ENCODE data around the gene EIF5A.

EIF5A gene

DNA sequence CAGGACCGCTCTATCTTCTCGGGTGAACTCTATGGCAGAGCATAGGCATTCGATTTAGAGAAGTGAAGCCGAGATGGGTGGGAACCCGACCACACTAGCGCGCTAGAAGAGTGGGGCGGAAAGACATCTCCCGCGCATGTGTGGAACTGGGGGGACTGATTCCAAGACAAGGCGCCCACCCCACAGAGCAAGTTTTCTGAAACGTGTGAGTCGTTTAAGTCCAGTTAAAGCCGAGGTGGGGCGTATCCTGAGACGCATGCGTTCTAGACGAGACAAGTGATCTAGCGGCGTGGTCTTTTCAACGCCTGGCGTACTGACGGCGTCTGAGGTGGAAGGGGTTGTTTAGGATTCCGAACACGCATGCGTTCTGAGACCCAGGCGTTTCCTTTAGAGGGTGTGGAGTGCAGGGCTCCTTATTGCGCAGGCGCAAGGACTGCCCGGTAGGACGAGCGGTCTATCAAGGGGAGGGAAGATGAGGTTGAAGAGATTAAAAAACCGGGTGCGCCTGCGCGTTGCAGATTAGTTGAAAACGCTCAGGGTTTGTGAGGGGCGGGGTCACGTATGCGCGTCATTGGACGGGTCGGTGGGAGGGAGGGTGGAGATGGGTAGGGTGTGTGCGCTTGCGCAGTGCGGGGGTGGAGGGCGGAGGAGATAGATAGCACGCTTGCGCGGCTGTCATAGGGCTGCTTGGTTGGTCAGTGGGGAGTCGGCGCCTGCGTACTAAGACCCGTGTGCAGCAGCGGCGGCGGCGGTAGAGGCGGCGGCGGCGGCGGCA, at the start of gene EIF5A:
Gene EIF5A, plus strand, starts transcription at position 718 of the 775 bp plus-strand sequence. CDS start 2,008 bp downstream, outside the sequence.
- peak; percentile 100 for DNase-seq (ENCODE audit: low spot score)

DNA sequence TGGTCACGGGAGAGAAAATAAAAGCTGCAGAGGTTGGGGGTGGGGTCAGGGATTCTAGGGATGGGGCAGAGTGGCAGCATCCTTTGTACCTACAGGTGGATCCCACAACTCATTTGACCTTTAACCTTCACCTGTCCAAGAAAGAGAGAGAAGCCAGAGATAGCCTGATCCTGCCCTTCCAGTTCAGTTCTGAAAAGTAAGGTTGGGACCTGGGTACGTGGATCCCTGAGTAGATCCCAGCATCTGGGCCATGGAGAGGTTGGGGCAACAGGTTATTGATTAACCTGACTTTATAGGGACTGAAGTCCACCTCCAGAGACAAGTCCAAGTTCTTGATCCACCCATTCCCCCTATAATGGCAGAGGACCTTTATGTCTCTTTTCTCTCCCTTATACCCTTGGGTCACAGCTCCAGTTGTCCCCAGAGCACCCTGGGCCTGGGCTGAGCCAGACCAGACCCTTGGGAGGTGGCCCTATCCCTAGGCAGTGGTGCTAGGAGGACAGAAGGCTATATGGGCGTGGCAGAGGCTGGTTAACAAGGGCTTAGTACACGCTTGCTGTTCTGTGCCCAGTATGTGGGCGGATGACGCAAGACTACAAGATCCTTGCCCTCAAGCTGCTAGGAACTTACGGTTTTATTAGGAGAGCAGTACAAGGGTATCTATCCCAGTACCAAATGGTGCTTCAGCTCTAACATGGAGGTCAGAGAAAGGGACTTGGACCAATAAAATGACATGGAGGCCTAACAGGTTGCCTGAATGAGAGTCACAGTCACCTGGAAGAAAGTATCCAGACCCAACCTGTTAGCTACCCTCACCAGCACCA, 48.5 kb upstream of the EIF5A start:
- DNase-seq (ENCODE audit: low spot score) = no peak

DNA sequence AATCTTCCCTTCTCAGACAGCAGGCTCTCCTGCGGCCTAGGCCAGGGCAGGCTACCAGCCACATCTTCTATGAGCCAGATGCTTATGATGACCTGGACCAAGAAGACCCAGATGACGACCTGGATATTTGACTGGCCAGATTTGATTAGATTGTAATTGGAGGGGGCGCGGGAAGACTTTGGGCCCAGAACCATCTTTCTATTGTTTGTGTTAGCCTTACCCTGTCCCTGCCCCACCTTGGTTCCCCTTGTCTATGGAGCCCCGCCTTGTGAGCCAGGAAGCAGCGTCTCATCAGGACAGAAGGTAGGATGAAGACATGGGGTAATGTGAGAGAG, 47.9 kb upstream of the EIF5A start:
- DNase-seq (ENCODE audit: low spot score) = no peak

DNA sequence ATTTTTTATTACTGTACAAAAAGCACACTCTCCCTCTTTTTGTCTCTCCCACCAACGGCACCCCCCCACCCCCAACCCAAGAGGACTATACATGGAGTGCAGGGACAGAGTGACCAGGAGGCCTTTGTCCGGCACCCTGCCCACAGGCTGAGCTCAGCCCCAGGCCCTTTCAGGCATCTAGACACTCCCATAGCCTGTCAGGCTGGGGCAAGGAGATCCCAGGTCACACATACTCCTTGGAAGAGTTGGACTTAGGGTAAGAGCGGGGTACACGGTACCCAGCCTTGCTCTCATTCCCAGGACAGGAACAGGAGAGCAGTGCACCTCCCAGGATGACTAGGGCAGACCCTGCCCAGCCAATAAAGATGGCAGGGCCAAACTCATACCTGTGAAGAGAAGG, 47.3 kb upstream of the EIF5A start:
- no peak for DNase-seq (ENCODE audit: low spot score)

DNA sequence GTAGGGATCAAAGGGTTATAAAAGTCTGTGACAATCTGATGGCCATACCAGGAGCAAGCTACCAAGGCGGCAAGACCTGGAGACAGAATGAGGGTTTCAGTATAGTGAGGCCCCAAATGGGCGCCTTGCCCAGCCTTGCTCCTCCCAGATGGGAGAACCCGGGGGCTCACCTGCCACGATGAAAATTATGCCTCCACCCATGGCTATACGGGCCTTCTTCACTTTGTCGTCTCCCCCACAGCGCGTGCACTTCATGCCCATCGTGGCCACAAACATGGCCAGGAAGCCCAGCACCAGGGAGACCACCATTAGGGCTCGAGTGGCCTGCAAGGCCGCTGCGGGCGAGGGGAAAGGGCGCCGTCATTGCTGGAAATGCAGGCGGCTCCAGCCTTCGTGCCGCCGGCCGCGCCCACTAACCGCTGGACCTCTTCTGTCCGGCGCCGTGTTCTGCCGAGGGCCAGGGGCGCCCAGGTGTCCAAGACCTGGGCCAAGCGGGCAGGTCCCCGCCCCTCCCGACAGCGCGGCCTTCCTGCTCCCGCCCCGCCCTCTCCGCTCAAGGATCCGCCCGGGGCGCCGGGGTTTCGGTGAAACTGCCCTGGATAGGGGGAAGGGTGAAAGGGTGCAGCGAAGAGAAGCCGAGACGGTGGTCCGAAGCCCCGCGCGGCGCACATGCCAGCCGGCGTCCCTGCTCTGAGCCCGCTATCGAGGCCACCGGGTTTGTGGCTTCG, 46.6 kb upstream of the EIF5A start:
- DNase-seq (ENCODE audit: low spot score) = no peak

DNA sequence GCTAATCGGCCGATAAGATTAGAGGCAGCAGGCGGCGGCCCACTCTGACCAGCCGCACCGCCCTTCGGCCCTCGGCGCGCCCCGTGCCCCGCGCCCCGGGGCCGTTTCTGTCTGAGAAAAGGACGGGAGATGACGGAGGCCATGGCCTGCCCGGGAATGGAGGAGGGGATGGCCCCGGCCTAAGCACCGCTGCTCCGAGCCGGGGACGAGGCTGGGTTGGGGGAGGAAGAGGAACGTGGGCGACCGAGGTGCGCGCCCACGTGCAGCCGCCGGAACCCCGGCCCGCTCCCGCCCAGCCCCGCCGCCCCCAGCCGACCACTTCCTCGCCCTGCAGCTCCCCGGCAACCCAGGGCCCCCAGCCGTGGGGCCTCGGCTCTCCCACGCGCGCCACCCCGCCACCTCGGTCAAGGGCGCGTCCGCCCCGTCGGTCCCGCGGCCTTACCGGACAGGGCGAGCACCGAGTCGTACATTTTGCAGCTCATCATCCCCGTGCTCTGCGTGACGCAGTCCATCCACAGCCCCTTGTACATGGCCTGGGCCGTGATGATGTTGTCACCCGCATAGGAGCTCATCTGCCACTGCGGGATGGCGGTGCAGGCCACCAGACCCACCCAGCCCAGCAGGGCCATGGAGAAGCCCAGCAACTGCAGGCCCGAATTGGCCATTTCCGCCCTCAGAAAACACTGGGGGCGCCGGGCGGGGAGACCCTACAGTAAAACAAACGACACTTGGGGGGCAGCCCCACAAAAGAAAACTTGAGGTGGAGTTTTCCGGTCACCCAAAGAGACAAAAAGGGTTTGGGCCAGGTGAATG, 45.8 kb upstream of the EIF5A start:
- DNase-seq (ENCODE audit: low spot score) = no peak

DNA sequence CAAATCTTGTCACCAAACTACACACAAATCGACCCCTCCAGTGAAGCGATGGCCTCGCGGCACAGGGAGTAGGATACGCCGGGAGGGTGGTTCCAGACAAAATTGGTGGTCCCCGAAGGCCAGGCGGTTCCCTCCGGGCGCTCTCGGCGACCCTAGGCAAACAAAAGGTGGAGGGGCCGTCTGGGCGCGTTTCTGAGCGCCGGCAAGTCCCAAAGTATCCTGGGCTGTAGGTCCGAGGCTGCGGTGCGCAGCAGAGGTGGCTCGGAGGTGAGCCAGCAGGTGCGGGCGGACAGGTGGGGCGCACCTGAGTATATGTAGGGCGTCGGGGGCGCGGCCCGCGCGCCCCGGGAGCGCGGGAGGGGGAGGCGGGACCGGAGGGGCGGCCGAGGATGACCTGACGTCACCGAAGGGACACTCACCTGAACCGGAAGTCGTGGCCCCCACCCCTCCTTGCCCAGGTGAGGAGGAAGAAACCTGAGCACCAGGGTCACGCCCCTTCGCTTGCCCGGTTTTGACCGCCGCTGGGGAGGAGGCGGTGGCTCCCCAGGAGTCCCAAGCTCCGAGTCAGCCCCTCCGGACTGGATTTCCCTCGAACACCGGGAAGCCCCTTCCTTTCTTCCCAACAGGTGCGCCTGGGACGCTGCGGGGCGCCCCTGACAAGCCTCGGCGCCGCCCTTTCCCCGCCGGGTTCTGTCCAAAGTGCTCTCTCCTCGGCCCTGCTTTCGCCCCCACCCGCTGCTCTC, 45.1 kb upstream of the EIF5A start, which contains the start of gene CLDN7:
Gene CLDN7, minus strand, starts transcription at position 287 of the 743 bp plus-strand sequence. CDS start 435 bp downstream, outside the sequence.
- DNase-seq (ENCODE audit: low spot score) = no peak

DNA sequence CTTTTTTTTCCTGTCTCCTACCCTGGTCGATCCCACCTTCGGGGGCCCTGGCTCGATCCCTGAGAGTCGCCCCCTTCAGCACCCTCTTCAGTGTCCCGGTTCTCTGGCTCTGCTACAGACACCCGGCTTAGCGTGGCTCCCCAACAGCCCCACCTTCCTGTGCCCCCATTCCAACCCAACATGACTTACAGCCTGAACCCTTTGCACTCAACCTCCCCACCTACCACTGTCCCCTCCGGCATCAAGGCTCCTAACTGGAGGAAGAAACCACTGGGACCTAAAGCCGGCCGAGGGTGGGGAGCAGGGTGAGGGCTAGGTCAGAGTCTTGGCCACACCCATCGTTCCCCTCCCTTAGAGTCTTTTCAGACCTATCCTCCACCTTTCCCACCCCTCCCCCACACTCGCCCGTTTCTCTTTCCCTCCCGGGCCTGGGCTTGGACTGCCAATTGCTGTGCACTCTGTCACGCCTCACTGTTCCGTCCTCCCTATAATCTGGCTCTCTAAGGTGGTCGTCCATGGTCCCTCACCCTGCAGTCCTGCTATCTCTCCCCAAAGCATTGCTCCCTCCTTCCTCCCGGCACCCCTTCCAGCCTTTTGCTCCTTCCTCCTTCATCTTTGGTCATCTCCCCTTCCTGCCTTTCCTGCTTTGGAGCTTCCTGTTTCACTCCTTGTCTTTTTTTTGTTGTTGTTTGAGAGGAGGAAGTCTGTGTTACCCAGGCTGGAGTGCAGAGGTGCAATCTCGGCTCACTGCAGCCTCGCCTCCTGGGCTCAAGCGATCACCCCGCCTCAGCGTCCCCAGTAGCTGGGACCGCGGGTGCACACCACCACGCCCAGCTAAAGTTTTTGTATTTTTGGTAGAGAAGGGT, 44.3 kb upstream of the EIF5A start:
- no peak for DNase-seq (ENCODE audit: low spot score)

DNA sequence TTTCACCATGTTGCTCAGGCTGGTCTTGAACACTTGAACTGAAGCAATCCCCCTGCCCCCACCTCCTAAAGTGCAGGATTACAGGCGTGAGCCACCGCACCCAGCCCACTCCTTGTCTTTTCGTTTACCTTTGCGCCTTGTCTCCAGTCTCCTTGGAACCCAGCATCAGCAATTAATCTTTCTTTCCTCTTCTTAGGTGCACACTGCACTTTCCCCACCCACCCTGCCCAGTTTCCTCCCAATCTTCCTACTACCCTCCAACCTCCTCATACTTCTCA, 43.7 kb upstream of the EIF5A start:
- no peak for DNase-seq (ENCODE audit: low spot score)

DNA sequence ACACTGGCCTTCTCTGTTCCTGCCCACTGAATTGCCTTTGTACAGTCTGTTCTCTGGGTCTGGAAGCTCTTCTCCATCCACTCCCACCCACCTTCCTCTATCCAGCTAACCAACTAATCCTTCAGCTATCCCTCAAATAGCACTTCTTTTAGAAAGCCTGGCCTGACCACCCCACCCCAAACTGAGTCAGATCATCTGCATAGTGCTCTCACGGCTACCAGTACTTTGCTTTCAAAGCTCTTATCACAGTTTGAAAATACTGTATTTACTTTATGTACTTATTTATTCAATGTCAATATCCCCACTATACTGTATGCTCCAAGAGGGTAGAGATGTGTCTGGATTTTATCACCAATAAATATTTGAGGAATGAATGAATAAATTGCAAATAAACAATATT, 40.6 kb upstream of the EIF5A start:
- DNase-seq (ENCODE audit: low spot score) = no peak

DNA sequence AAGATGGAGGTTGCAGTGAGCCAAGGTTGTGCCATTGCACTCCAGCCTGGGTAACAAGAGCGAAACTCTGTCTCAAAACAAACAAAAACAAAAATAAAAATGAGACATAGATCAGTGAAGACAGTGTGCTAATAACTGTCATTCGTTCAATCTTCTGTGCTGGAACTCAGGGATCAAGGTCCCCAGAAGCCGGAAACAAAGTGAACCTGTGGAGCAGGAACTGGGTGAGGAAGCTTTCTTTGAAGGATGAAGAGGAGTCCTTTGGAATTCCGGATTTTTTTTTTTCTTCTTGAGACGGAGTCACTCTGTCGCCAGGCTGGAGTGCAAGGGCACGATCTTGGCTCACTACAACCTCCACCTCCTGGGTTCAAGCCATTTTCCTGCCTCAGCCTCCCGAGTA, 28.0 kb upstream of the EIF5A start:
- no peak for DNase-seq (ENCODE audit: low spot score)

DNA sequence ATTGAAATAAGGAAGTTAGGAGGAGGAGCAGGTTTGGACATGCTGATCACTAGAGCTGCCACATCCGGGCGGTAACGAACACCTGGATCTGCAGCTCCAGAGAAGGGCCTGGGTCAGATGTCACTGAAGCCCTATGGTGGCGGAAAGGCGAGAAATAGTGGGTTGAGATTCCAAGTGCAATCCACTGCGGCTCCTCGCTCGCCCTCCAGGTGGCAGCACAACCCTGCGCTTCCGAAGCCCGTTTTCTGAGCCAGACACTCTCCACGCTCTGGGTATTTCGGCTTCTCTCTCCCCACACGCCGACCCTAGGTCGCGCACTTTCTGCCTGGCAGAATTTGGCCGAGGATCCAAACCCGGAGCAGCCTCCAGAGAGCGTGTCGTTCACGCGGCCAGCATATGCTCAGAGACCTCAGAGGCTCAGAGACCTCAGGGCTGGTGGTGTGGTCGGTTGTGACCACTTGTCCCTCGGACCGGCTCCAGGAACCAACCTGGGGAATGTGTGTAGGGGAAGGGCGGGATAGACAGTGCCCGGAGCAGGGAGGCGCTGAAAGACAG, 26.8 kb upstream of the EIF5A start:
- peak; percentile 78 for DNase-seq (ENCODE audit: low spot score)

DNA sequence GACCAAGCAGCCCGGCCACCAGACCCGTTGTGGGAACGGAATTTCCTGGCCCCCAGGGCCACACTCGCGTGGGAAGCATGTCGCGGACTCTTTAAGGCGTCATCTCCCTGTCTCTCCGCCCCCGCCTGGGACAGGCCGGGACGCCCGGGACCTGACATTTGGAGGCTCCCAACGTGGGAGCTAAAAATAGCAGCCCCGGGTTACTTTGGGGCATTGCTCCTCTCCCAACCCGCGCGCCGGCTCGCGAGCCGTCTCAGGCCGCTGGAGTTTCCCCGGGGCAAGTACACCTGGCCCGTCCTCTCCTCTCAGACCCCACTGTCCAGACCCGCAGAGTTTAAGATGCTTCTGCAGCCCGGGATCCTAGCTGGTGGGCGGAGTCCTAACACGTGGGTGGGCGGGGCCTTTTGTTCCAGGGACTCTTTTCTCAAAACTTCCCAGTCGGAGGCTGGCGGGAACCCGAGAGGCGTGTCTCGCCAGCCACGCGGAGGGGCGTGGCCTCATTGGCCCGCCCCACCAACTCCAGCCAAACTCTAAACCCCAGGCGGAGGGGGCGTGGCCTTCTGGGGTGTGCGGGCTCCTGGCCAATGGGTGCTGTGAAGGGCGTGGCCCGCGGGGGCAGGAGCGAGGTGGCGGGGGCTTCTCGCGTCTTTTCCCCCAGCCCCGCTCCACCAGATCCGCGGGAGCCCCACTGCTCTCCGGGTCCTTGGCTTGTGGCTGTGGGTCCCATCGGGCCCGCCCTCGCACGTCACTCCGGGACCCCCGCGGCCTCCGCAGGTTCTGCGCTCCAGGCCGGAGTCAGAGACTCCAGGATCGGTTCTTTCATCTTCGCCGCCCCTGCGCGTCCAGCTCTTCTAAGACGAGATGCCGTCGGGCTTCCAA, 26.1 kb upstream of the EIF5A start, which contains the start of gene SLC2A4:
Gene SLC2A4, plus strand, starts transcription at position 645 of the 879 bp plus-strand sequence. Its CDS starts 217 bp downstream, at position 862.
- DNase-seq (ENCODE audit: low spot score) = peak; percentile 83

DNA sequence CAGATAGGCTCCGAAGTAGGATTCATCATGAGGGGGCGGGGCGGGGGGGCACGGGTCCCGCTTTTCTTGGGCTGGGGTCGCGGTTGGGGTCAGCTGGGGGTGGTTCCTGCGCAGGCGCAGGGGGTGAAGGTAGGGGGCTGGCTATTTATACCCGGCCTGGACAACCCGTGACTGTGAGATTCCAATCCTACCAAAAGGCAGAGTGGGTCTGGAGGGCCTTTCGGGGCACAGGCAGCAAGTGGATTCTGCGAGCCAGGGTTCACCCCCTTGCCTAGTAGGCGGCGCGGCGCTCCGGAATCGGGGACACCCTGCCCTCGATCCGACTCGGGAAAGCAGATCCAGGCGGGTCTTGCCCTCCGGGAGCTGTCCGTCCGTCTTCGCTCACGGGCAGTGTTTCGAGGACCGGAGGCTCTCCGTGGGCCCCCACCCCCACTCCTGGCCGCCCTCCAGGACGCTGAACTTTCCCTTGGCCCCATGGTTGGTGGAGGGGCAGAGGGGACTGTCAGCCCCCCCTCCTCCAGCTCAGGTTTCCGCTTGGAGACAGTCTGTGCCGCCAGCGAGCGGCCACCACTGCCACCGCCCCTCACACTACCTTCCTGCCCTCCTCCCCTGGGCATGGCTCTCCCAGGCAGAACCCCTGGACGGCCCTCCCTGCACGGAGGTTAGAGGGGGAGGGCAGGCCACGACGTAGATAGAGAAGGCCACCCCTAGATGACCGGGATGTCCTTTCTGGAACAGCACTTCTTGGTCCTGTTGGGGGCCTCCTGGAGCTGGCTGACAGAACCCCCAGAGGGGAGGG, 25.3 kb upstream of the EIF5A start:
- no peak for DNase-seq (ENCODE audit: low spot score)

DNA sequence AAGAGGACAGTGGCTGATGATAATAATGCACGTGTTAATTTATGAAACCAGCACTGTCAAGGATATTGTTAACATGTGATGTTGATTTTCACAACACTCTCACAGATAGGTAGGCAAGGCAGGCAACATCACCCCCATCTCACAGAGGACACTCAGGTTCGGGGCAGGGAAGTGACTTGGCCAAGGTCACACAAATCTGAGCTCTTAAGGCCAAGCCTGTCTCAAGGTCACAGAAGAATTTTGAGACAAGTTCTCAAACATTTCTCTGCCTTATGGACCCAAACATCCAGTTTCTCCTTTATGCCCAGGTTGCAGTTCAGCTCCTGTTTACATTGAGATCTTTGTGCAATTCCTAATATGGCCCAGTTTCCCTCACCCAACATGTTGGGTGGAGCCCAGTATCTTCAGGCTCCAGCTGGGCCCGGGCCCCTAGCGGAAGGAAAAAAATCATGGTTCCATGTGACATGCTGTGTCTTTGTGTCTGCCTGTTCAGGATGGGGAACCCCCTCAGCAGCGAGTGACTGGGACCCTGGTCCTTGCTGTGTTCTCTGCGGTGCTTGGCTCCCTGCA, 24.6 kb upstream of the EIF5A start:
- DNase-seq (ENCODE audit: low spot score) = no peak

DNA sequence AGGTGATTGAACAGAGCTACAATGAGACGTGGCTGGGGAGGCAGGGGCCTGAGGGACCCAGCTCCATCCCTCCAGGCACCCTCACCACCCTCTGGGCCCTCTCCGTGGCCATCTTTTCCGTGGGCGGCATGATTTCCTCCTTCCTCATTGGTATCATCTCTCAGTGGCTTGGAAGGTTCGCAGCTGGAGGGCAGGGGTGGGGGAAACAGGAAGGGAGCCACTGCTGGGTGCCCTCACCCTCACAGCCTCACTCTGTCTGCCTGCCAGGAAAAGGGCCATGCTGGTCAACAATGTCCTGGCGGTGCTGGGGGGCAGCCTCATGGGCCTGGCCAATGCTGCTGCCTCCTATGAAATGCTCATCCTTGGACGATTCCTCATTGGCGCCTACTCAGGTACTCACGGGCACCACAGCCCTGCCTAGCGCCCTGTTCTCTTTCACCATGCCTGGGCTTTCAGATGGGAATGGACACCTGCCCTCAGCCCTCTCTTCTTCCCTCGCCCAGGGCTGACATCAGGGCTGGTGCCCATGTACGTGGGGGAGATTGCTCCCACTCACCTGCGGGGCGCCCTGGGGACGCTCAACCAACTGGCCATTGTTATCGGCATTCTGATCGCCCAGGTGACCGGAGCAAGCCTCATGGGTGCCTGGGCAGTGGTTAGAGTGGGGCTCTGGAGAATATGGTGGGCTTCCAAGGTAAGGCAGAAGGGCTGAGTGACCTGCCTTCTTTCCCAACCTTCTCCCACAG, 23.8 kb upstream of the EIF5A start:
- no peak for DNase-seq (ENCODE audit: low spot score)

DNA sequence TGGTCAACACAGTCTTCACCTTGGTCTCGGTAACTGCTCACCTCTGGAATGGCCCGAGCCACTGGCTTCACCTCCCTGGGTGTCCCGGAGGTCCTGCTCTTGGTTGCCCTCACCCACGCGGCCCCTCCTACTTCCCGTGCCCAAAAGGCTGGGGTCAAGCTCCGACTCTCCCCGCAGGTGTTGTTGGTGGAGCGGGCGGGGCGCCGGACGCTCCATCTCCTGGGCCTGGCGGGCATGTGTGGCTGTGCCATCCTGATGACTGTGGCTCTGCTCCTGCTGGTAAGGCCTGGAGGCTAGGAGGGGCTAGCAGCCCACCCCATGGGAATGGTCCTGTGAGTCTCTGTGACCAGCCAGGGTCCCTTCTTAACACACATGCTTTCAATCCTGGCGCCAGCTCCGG, 22.5 kb upstream of the EIF5A start:
- DNase-seq (ENCODE audit: low spot score) = no peak

Data from kidney capillary endothelial cell (primary cell).